Neural progenitor cell (in vitro differentiated cells): ENCODE results near the gene CDK5RAP2.

Experiments
- CTCF ChIP-seq: fragments of 200-600 bp; sonication (generic); IDR thresholded peaks from 2 replicates; pipeline ENCODE4 v1.5.1; 2017; ENCODE audit warnings: antibody characterized with exemption, mild to moderate bottlenecking
- EZH2 ChIP-seq: fragments of 200-600 bp; sonication (generic); IDR thresholded peaks from 2 replicates; pipeline ENCODE4 v1.6.1; 2017; ENCODE audit warnings: antibody characterized with exemption, mild to moderate bottlenecking, moderate library complexity
- EZH2phosphoT487 ChIP-seq: fragments of 200-600 bp; sonication (generic); IDR thresholded peaks from 2 replicates; pipeline ENCODE4 v1.6.1; 2017; ENCODE audit warnings: antibody characterized with exemption

- TF ChIP-seq CTCF (no peak), EZH2 (no peak), EZH2phosphoT487 (no peak)
Observed at GRCh38 chr9:120405134-120405533, 174.8 kb downstream of the CDK5RAP2 start.
